Body of pancreas (tissue), 4 donors: ENCODE results near the gene CSF3. TPM values are rescaled to one million over a fixed set of nuclear protein-coding genes. Genes with fewer than 3 reads are reported as not detected.

Experiments
- ATAC-seq: fragments of 150-250 bp; one replicate; pipeline ENCODE4 v1.9.1; 2016
- DNase-seq, 4 donors: peaks; one replicate each; pipeline ENCODE4 v3.0.0-alpha.2; 2019
- H3K27ac ChIP-seq, 4 donors: fragments of 200-600 bp; sonication (generic); 1 replicate in 3 of 4; 2 replicates in 1 of 4; pipeline versions ENCODE4 v1.5.1 to v1.6.1; 2016 to 2019; ENCODE audit warnings: mild to moderate bottlenecking in 1 of 4, mixed read lengths in 1 of 4, moderate library complexity in 1 of 4
- H3K27me3 ChIP-seq, 2 donors: fragments of 200-600 bp; sonication (generic); one replicate each; pipeline ENCODE4 v1.6.0; 2016; ENCODE audit warnings: mild to moderate bottlenecking in 1 of 2
- H3K36me3 ChIP-seq, 2 donors: fragments of 200-600 bp; sonication (generic); replicated peaks in 1 of 2; 2 replicates each; pipeline ENCODE4 v1.5.1; 2016; ENCODE audit warnings: low read depth in 2 of 2; ENCODE audit not compliant: insufficient read depth in 1 of 2
- H3K4me1 ChIP-seq: fragments of 200-600 bp; sonication (generic); one replicate; pipeline ENCODE4 v1.6.0; 2016
- H3K4me3 ChIP-seq, 2 donors: fragments of 200-600 bp; sonication (generic); 1 replicate in 1 of 2; 2 replicates in 1 of 2; pipeline ENCODE4 v1.5.1; 2016 to 2019
- H3K9me3 ChIP-seq, 3 donors: fragments of 200-600 bp; sonication (generic); 1 replicate in 2 of 3; 2 replicates in 1 of 3; pipeline ENCODE4 v1.5.1; 2016
- CTCF ChIP-seq, 7 experiments: fragments of 450-650 bp in 4 of 7; fragments of 200-600 bp in 3 of 7; sonication (generic) in 3 of 7; IDR thresholded peaks; one replicate each; pipeline ENCODE4 v1.5.1; 2016 to 2019; ENCODE audit warnings: antibody characterized with exemption in 7 of 7
- POLR2A ChIP-seq, 3 donors: fragments of 450-650 bp; IDR thresholded peaks; one replicate each; pipeline ENCODE4 v1.6.1; 2016; ENCODE audit warnings: antibody characterized with exemption in 3 of 3, mild to moderate bottlenecking in 2 of 3
- WGBS, 2 donors: methylation state at CpG; one replicate each; pipeline ENCODE4 v1.1.5; 2017; 5-methylcytosine and 5-hydroxymethylcytosine counted together
- intact Hi-C: fragments of 100-400 bp; cut with DNase I; formaldehyde crosslinking; loops from one replicate; pipeline ENCODE4 v1.15.1; 2023
- total RNA-seq, 2 donors: library from RNA; depleted of rRNA; stranded (reverse); fragments of >200 nt; gene quantifications; one replicate each; pipeline ENCODE4 v1.1.0, GENCODE V29; 2016

CSF3 gene
- total RNA-seq, 2 donors from 2014 or later: 0.78 to 1.6 TPM

GRCh38 chr17:39981207-39981741, 34.0 kb upstream of the CSF3 start:
- peak overlapping the region; percentile 65 to 95 (median 90) for H3K27ac ChIP-seq
- H3K36me3 ChIP-seq: peaks cover 13% of the 10 kb centered on the region in 2 donors
- no peaks in the 10 kb centered on the region for H3K27me3 ChIP-seq
- ATAC-seq (no peak), DNase-seq (no peak)
- whole genome bisulfite sequencing, 2 donors: 0 to 1% methylated on average over 8 to 15 of the region's 15 CpGs
- intact Hi-C loops: no loop called here
- no peaks in the 10 kb centered on the region for H3K9me3 ChIP-seq
- H3K4me1 ChIP-seq: peaks cover 17% of the 10 kb centered on the region
- peak overlapping the region; percentile 90 to 100 for H3K4me3 ChIP-seq
- TF ChIP-seq POLR2A (IDR thresholded peaks at IDR 0.05) (no peak), CTCF (IDR thresholded peaks at IDR 0.05) (no peak)

DNA sequence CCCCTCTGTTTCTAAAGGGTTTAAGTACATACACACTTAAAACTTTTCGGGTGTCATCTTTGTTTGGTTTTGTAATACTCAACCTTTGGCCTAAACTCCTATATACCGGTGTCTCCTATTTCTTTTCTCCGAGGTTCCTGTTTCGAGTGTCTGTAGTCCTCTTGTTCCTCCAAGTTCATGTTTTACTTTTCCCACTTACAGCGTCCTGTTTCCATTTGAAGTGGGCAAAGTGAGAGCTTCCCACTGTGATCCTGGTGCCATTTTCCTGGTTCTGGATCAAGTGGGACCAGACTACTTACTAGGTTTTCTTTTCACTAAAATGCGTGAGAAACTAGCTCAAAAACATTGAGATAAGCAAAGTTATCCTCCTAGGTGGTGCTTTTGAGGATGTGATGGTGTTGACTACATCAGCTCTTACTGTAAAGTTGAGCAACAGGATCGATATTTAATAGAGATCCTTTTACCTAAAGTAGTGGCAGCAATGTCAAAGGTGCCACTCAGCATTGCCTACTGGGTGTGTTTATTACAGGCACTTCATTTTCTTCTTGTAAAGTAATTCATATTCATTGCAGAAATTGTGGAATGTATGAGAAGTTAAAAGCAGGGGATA, 33.4 kb upstream of the CSF3 start:
- peaks cover 16 to 19% of the 10 kb centered on the region in 2 donors for H3K36me3 ChIP-seq
- peaks cover 17% of the 10 kb centered on the region for H3K4me1 ChIP-seq
- WGBS, 2 donors: 12 to 14% methylated on average over 7 of the region's 7 CpGs
- H3K4me3 ChIP-seq: peak overlapping the region; percentile 90 to 100
- DNase-seq (no peak), ATAC-seq (no peak)
- H3K27me3 ChIP-seq: no peaks in the 10 kb centered on the region
- intact Hi-C loops: no loop called here
- TF ChIP-seq CTCF (IDR thresholded peaks at IDR 0.05) (no peak), POLR2A (IDR thresholded peaks at IDR 0.05) (no peak)
- no peaks in the 10 kb centered on the region for H3K9me3 ChIP-seq
- no peak overlapping the region for H3K27ac ChIP-seq

DNA sequence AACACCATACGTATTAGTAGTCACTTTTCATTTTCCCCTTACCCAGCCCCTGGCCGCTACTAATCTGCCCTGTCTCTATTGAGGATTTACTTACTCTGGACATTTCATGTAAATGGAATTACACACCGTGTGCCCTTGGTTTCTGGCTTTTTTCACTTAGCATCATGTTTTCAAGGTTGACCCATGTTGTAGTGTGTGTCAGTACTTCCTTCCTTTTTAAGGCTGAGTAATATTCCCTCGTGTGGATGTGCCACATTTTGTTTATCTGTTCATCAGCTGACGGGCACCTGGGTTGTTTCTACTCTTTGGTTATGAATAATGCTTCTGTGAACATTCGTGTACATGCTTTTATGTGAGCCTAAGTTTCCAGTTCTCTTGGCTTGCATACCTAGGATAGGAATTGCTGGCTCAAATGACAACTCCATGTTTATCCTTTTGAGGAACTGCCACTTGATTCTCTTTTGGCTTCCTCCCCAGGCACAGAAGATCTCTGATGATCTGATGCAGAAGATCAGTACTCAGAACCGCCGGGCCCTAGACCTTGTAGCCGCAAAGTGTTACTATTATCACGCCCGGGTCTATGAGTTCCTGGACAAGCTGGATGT, 26.9 kb upstream of the CSF3 start:
- TF ChIP-seq CTCF (IDR thresholded peaks at IDR 0.05) (no peak), POLR2A (IDR thresholded peaks at IDR 0.05) (no peak)
- peaks cover 66 to 77% of the 10 kb centered on the region in 2 donors for H3K36me3 ChIP-seq
- no peaks in the 10 kb centered on the region for H3K9me3 ChIP-seq
- DNase-seq (no peak), ATAC-seq (no peak)
- intact Hi-C loops: no loop called here
- H3K4me3 ChIP-seq: no peak overlapping the region
- H3K4me1 ChIP-seq: no peaks in the 10 kb centered on the region
- no peaks in the 10 kb centered on the region for H3K27me3 ChIP-seq
- WGBS, 2 donors: 82 to 92% methylated on average over 11 of the region's 11 CpGs
- no peak overlapping the region for H3K27ac ChIP-seq

GRCh38 chr17:39994448-39994847, 20.8 kb upstream of the CSF3 start:
- no peak overlapping the region for H3K27ac ChIP-seq
- intact Hi-C loops: no loop called here
- peaks cover 43 to 70% of the 10 kb centered on the region in 2 donors for H3K36me3 ChIP-seq
- DNase-seq (no peak), ATAC-seq (no peak)
- no peaks in the 10 kb centered on the region for H3K9me3 ChIP-seq
- H3K27me3 ChIP-seq: no peaks in the 10 kb centered on the region
- no peak overlapping the region for H3K4me3 ChIP-seq
- TF ChIP-seq POLR2A (IDR thresholded peaks at IDR 0.05) (no peak), CTCF (IDR thresholded peaks at IDR 0.05) (no peak)
- WGBS, 2 donors: 91 to 93% methylated on average over 10 to 11 of the region's 11 CpGs
- H3K4me1 ChIP-seq: no peaks in the 10 kb centered on the region
